C4-2B (cell line): ENCODE measurements around the gene PLA1A.

Source experiments
- H3K27ac ChIP-seq: fragments of 450-650 bp; 2 replicates; pipeline ENCODE4 v1.5.1; 2017
- CTCF ChIP-seq: fragments of 450-650 bp; conservative IDR thresholded peaks from 2 replicates; pipeline ENCODE4 v1.5.1; 2017; ENCODE audit warnings: mild to moderate bottlenecking
- ZFX ChIP-seq: fragments of 450-650 bp; IDR thresholded peaks from 2 replicates; pipeline ENCODE4 v1.6.1; 2017

The PLA1A gene

GRCh38 chr3:119659606-119660291 is 62.1 kb downstream of the PLA1A start:
- no peak for TF ChIP-seq ZFX
- no peak overlapping the region for H3K27ac ChIP-seq

GRCh38 chr3:119660474-119661440 is 63.1 kb downstream of the PLA1A start, which contains the start of gene POPDC2:
Gene POPDC2 (minus strand): TSS chr3:119660589. CDS start chr3:119660423, 166 bp downstream.
- no peak within 1 kb of the TSS for H3K27ac ChIP-seq
- TF ChIP-seq ZFX (no peak), CTCF (no peak)

GRCh38 chr3:119662604-119663373 is 65.1 kb downstream of the PLA1A start:
- no peak for TF ChIP-seq ZFX
- TF ChIP-seq CTCF: peak; percentile 28; the same call in 1 of the 2 replicates
- H3K27ac ChIP-seq: peak overlapping the region; percentile 16; the same call in 1 of the 2 replicates

GRCh38 chr3:119663885-119664284 is 66.2 kb downstream of the PLA1A start:
- TF ChIP-seq ZFX (no peak), CTCF (no peak)
- H3K27ac ChIP-seq: no peak overlapping the region

- no peak for TF ChIP-seq CTCF
- TF ChIP-seq ZFX: no peak
- no peak overlapping the region for H3K27ac ChIP-seq
Observed at GRCh38 chr3:119664370-119664769, 66.7 kb downstream of the PLA1A start.

- no peak overlapping the region for H3K27ac ChIP-seq
- TF ChIP-seq CTCF (no peak), ZFX (no peak)
Observed at GRCh38 chr3:119664850-119665379, 67.2 kb downstream of the PLA1A start.

- TF ChIP-seq CTCF (no peak), ZFX (no peak)
- no peak overlapping the region for H3K27ac ChIP-seq
Observed at GRCh38 chr3:119665954-119666559, 68.4 kb downstream of the PLA1A start.
